H9 (cell line): ENCODE results near the gene TSPO2. TPM values are rescaled to one million over a fixed set of nuclear protein-coding genes. Genes with fewer than 3 reads are reported as not detected.

Experiments
- DNase-seq: peaks from one replicate; pipeline ENCODE4 v3.0.0-alpha.2; 2017
- H2AFZ ChIP-seq: one replicate; pipeline ENCODE4 v1.6.1; 2013; ENCODE audit warnings: mild to moderate bottlenecking, low read length, control low read depth, moderate library complexity
- H2AK5ac ChIP-seq: 2 replicates; pipeline ENCODE4 v1.6.1; 2013; ENCODE audit warnings: low read length, control low read depth, mixed read lengths; ENCODE audit not compliant: insufficient read length
- H2BK120ac ChIP-seq: one replicate; pipeline ENCODE4 v1.6.1; 2013; ENCODE audit warnings: low read depth, mild to moderate bottlenecking, low read length, control low read depth, inconsistent platforms; ENCODE audit not compliant: poor library complexity, severe bottlenecking
- H2BK12ac ChIP-seq: 2 replicates; pipeline ENCODE4 v1.6.1; 2013; ENCODE audit warnings: low read length, control low read depth, mixed read lengths, low read depth; ENCODE audit not compliant: insufficient read length
- H2BK15ac ChIP-seq: 2 replicates; pipeline ENCODE4 v1.6.1; 2013; ENCODE audit warnings: low read depth, low read length, control low read depth
- H2BK20ac ChIP-seq: one replicate; pipeline ENCODE4 v1.6.1; 2013; ENCODE audit warnings: low read depth, mild to moderate bottlenecking, low read length, control low read depth, inconsistent platforms; ENCODE audit not compliant: poor library complexity, severe bottlenecking
- H2BK5ac ChIP-seq: 2 replicates; pipeline ENCODE4 v1.6.1; 2013; ENCODE audit warnings: low read length, control low read depth, mixed read lengths; ENCODE audit not compliant: insufficient read length
- H3K14ac ChIP-seq: 2 replicates; pipeline ENCODE4 v1.6.1; 2013; ENCODE audit warnings: low read length, control low read depth; ENCODE audit not compliant: insufficient read depth
- H3K18ac ChIP-seq: 2 replicates; pipeline ENCODE4 v1.6.1; 2013; ENCODE audit warnings: low read depth, mild to moderate bottlenecking, mixed read lengths, low read length, control low read depth; ENCODE audit not compliant: insufficient read length
- H3K23ac ChIP-seq: 2 replicates; pipeline ENCODE4 v1.6.1; 2013; ENCODE audit warnings: low read length, control low read depth, mixed read lengths, low read depth; ENCODE audit not compliant: insufficient read length
- H3K23me2 ChIP-seq: 2 replicates; pipeline ENCODE4 v1.6.1; 2013; ENCODE audit warnings: low read depth, mild to moderate bottlenecking, mixed read lengths, low read length, control low read depth; ENCODE audit not compliant: insufficient read length, poor library complexity, severe bottlenecking
- H3K27ac ChIP-seq: 2 replicates; pipeline ENCODE4 v1.5.1; 2013; ENCODE audit warnings: low read length, control low read depth, mixed read lengths, low read depth; ENCODE audit not compliant: insufficient read length
- H3K27me3 ChIP-seq: 2 replicates; pipeline ENCODE4 v1.6.1; 2013; ENCODE audit warnings: low read length, control low read depth, inconsistent platforms; ENCODE audit not compliant: insufficient read depth
- H3K4ac ChIP-seq: 2 replicates; pipeline ENCODE4 v1.6.1; 2013; ENCODE audit warnings: low read depth, mild to moderate bottlenecking, control low read depth, inconsistent platforms, low read length, moderate library complexity
- H3K4me1 ChIP-seq: 2 replicates; pipeline ENCODE4 v1.6.1; 2013; ENCODE audit warnings: low read length, control low read depth, inconsistent platforms; ENCODE audit not compliant: insufficient read depth
- H3K4me2 ChIP-seq: 2 replicates; pipeline ENCODE4 v1.6.1; 2013; ENCODE audit warnings: low read length, control low read depth, mixed read lengths; ENCODE audit not compliant: insufficient read length, insufficient read depth
- H3K56ac ChIP-seq: 2 replicates; pipeline ENCODE4 v1.6.1; 2013; ENCODE audit warnings: low read depth, mild to moderate bottlenecking, mixed read lengths, low read length, control low read depth; ENCODE audit not compliant: insufficient read length
- H3K79me1 ChIP-seq: 2 replicates; pipeline ENCODE4 v1.6.1; 2013; ENCODE audit warnings: low read depth, mild to moderate bottlenecking, moderate library complexity, low read length, control low read depth, inconsistent platforms; ENCODE audit not compliant: insufficient read depth, poor library complexity, severe bottlenecking
- H3K79me2 ChIP-seq: 2 replicates; pipeline ENCODE4 v1.6.1; 2013; ENCODE audit warnings: low read length, control low read depth, inconsistent platforms; ENCODE audit not compliant: insufficient read depth
- H3K9ac ChIP-seq: 2 replicates; pipeline ENCODE4 v1.6.1; 2013; ENCODE audit warnings: low read length, control low read depth, mixed read lengths; ENCODE audit not compliant: insufficient read length; ENCODE audit errors: extremely low read depth
- H3K9me3 ChIP-seq: one replicate; pipeline ENCODE4 v1.6.1; 2013; ENCODE audit warnings: low read depth, low read length, inconsistent platforms; ENCODE audit not compliant: control insufficient read depth
- H3T11ph ChIP-seq: one replicate; pipeline ENCODE4 v1.6.1; 2013; ENCODE audit warnings: mild to moderate bottlenecking, low read length, control low read depth, inconsistent platforms
- H4K20me1 ChIP-seq: one replicate; pipeline ENCODE4 v1.6.1; 2013; ENCODE audit not compliant: control insufficient read depth, insufficient read length, insufficient read depth
- H4K5ac ChIP-seq: 2 replicates; pipeline ENCODE4 v1.6.1; 2013; ENCODE audit warnings: low read depth, mild to moderate bottlenecking, mixed read lengths, low read length, control low read depth; ENCODE audit not compliant: insufficient read length
- H4K8ac ChIP-seq: replicated peaks from 2 replicates; pipeline ENCODE4 v1.6.1; 2013; ENCODE audit warnings: low read length, control low read depth, mixed read lengths, low read depth; ENCODE audit not compliant: insufficient read length
- H4K91ac ChIP-seq: 2 replicates; pipeline ENCODE4 v1.6.1; 2013; ENCODE audit warnings: low read depth, mild to moderate bottlenecking, moderate library complexity, mixed read lengths, low read length, control low read depth; ENCODE audit not compliant: insufficient read length
- H3K27ac Mint-ChIP-seq, 3 experiments: 2 replicates in 2 of 3; 3 replicates in 1 of 3; pipeline ENCODE4 v1.8.0; 2020 to 2021; ENCODE audit warnings: mixed read lengths in 3 of 3, mild to moderate bottlenecking in 1 of 3, moderate library complexity in 1 of 3
- H3K27me3 Mint-ChIP-seq: 2 replicates; pipeline ENCODE4 v1.8.0; 2021; ENCODE audit warnings: low read depth, mild to moderate bottlenecking, moderate library complexity, mixed read lengths
- H3K36me3 Mint-ChIP-seq, 3 experiments: 2 replicates in 2 of 3; 3 replicates in 1 of 3; pipeline ENCODE4 v1.8.0; 2020 to 2021; ENCODE audit warnings: low read depth in 3 of 3, mixed read lengths in 3 of 3; ENCODE audit not compliant: insufficient read depth in 1 of 3
- H3K4me1 Mint-ChIP-seq, 2 experiments: 2 replicates each; pipeline ENCODE4 v1.8.0; 2020; ENCODE audit warnings: mixed read lengths in 2 of 2
- H3K4me3 Mint-ChIP-seq, 2 experiments: 2 replicates in 1 of 2; 3 replicates in 1 of 2; pipeline ENCODE4 v1.8.0; 2020 to 2021; ENCODE audit warnings: mild to moderate bottlenecking in 2 of 2, mixed read lengths in 2 of 2, moderate library complexity in 1 of 2
- H3K9me3 Mint-ChIP-seq, 2 experiments: 2 replicates in 1 of 2; 3 replicates in 1 of 2; pipeline ENCODE4 v1.8.0; 2020; ENCODE audit warnings: mild to moderate bottlenecking in 2 of 2, mixed read lengths in 2 of 2, moderate library complexity in 1 of 2
- WGBS: extraction: QIAGEN DNeasy Blood & Tissue Kit; methylation state at CpG from one replicate; pipeline ENCODE4 v1.1.7; 2013; ENCODE audit warnings: missing lambda C conversion rate, low lambda C conversion rate, mixed read lengths; ENCODE audit not compliant: insufficient read length; ENCODE audit errors: extremely low coverage; 5-methylcytosine and 5-hydroxymethylcytosine counted together
- total RNA-seq: library from RNA; stranded (reverse); gene quantifications from 2 replicates; pipeline ENCODE4 v1.2.1, GENCODE V29; 2021
- TF ChIP-seq, protein P1 (sequence below): fragments of 200-600 bp; sonication (generic); conservative IDR thresholded peaks from 3 replicates; pipeline ENCODE4 v1.8.0; 2021; ENCODE audit warnings: antibody characterized with exemption, mild to moderate bottlenecking

Gene TSPO2
- total RNA-seq, 1 experiment from 2014 or later = not detected

DNA sequence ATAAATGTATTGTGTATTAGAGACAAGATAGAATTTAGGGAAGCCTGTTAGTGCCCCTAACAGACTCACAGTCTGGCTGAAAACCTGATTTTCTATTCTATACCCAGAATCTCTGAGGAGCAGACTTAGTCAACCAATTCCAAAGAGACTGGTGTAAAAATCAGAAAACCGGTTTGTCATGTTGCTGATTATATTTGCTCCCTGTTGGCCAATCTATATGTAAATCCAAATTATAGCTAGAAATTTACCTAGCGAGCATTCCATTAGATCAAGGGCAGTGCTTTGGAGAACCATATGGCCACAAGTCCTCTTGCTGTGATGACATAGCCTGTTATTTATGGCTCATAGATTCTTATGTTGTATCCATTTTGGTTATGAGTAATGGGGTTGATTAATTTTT, 35.3 kb downstream of the TSPO2 start:
- Histone ChIP-seq H2AFZ (no peak overlapping the region), H4K5ac (no peak overlapping the region), H4K20me1 (peaks cover 2% of the 10 kb centered on the region), H3K9ac (no peak overlapping the region), H2AK5ac (no peak overlapping the region), H2BK12ac (no peak overlapping the region), H3K9me3 (no peaks in the 10 kb centered on the region), H3K4ac (no peak overlapping the region), H3K27me3 (no peaks in the 10 kb centered on the region), H2BK5ac (no peak overlapping the region), H3K4me2 (no peak overlapping the region), H3K79me1 (peaks cover 7% of the 10 kb centered on the region), H3K23ac (no peak overlapping the region), H2BK20ac (no peak overlapping the region), H3K14ac (no peak overlapping the region), H3K56ac (no peak overlapping the region), H4K8ac (no peak overlapping the region), H3K27ac (no peak overlapping the region), H3K18ac (no peak overlapping the region), H2BK15ac (no peak overlapping the region), H3K79me2 (peaks cover 42% of the 10 kb centered on the region), H2BK120ac (no peak overlapping the region), H3T11ph (no peak overlapping the region), H3K4me1 (no peaks in the 10 kb centered on the region), H3K23me2 (peaks cover 9% of the 10 kb centered on the region), H4K91ac (no peak overlapping the region)
- no CpG with 5 or more reads among the region's 2 CpGs for WGBS
- H3K9me3 Mint-ChIP-seq = no peaks in the 10 kb centered on the region; a peak in 1 of 5 replicates
- peaks cover 25 to 27% of the 10 kb centered on the region in 2 experiments for H3K4me1 Mint-ChIP-seq
- no peak overlapping the region for H3K4me3 Mint-ChIP-seq
- H3K27ac Mint-ChIP-seq = no peak overlapping the region
- H3K36me3 Mint-ChIP-seq = peaks cover 18 to 50% (median 42%) of the 10 kb centered on the region in 3 experiments; a peak in 6 of 7 replicates
- TF ChIP-seq, protein P1, sequence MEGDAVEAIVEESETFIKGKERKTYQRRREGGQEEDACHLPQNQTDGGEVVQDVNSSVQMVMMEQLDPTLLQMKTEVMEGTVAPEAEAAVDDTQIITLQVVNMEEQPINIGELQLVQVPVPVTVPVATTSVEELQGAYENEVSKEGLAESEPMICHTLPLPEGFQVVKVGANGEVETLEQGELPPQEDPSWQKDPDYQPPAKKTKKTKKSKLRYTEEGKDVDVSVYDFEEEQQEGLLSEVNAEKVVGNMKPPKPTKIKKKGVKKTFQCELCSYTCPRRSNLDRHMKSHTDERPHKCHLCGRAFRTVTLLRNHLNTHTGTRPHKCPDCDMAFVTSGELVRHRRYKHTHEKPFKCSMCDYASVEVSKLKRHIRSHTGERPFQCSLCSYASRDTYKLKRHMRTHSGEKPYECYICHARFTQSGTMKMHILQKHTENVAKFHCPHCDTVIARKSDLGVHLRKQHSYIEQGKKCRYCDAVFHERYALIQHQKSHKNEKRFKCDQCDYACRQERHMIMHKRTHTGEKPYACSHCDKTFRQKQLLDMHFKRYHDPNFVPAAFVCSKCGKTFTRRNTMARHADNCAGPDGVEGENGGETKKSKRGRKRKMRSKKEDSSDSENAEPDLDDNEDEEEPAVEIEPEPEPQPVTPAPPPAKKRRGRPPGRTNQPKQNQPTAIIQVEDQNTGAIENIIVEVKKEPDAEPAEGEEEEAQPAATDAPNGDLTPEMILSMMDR = no peak
- no peaks in the 10 kb centered on the region for H3K27me3 Mint-ChIP-seq
- DNase-seq = no peak
